A204.1 (cell line): ENCODE results near the gene ANP32E.
"Not testable (repeated sequence)": the region's sequence is repeated elsewhere in the genome, so short reads cannot be mapped to it uniquely, and the experiment has no call there.

Source experiments
- FAIRE-seq: peaks from 2 replicates; lab custom pipeline; 2012; peaks lifted over from hg19 to GRCh38; lab: Jason Lieb, UNC

The ANP32E gene

GRCh38 chr1:150256554-150257341, 20.8 kb upstream of the ANP32E start:
- no peak for FAIRE-seq

- FAIRE-seq = no peak
Measured at GRCh38 chr1:150256198-150256553, 20.3 kb upstream of the ANP32E start.

GRCh38 chr1:150249936-150250335, 14.0 kb upstream of the ANP32E start:
- no peak for FAIRE-seq

GRCh38 chr1:150243003-150243402, 7.1 kb upstream of the ANP32E start:
- FAIRE-seq = no peak

- FAIRE-seq = no peak
Measured at GRCh38 chr1:150237746-150238145, 1.8 kb upstream of the ANP32E start.

- FAIRE-seq = not testable (repeated sequence)
Measured at GRCh38 chr1:150237176-150237575, 1.3 kb upstream of the ANP32E start.

- FAIRE-seq = no peak
Measured at GRCh38 chr1:150236614-150237100, 745 bp upstream of the ANP32E start.

GRCh38 chr1:150235294-150235851, 539 bp downstream of the ANP32E start:
- no peak for FAIRE-seq

- FAIRE-seq = peak; percentile 85
Measured at GRCh38 chr1:150234566-150235293, 1.2 kb downstream of the ANP32E start.

- no peak for FAIRE-seq
Measured at GRCh38 chr1:150234309-150234565, 1.7 kb downstream of the ANP32E start.

- no peak for FAIRE-seq
Measured at GRCh38 chr1:150233359-150234308, 2.3 kb downstream of the ANP32E start.

- not testable (repeated sequence) for FAIRE-seq
Measured at GRCh38 chr1:150232921-150233320, 3.0 kb downstream of the ANP32E start.

GRCh38 chr1:150228246-150228645, 7.7 kb downstream of the ANP32E start:
- FAIRE-seq = not testable (repeated sequence)

- no peak for FAIRE-seq
Measured at GRCh38 chr1:150227228-150227627, 8.7 kb downstream of the ANP32E start.

- FAIRE-seq = no peak
Measured at GRCh38 chr1:150226486-150226885, 9.4 kb downstream of the ANP32E start.

- no peak for FAIRE-seq
Measured at GRCh38 chr1:150225546-150225945, 10.4 kb downstream of the ANP32E start.

- FAIRE-seq = no peak
Measured at GRCh38 chr1:150224983-150225382, 10.9 kb downstream of the ANP32E start.

- FAIRE-seq = peak; percentile 90
Measured at GRCh38 chr1:150221552-150221951, 14.4 kb downstream of the ANP32E start.

GRCh38 chr1:150215855-150216254, 20.1 kb downstream of the ANP32E start:
- not testable (repeated sequence) for FAIRE-seq

- FAIRE-seq = not testable (repeated sequence)
Measured at GRCh38 chr1:150214099-150214756, 21.7 kb downstream of the ANP32E start.

- peak; percentile 96 for FAIRE-seq
Measured at GRCh38 chr1:150213170-150214098, 22.5 kb downstream of the ANP32E start.
